Measurements from ENCODE around the gene BFSP2. TPM values are rescaled to one million over a fixed set of nuclear protein-coding genes. Genes with fewer than 3 reads are reported as not detected.

The BFSP2 gene
- total RNA-seq, 2 donors from 2014 or later = not detected

DNA sequence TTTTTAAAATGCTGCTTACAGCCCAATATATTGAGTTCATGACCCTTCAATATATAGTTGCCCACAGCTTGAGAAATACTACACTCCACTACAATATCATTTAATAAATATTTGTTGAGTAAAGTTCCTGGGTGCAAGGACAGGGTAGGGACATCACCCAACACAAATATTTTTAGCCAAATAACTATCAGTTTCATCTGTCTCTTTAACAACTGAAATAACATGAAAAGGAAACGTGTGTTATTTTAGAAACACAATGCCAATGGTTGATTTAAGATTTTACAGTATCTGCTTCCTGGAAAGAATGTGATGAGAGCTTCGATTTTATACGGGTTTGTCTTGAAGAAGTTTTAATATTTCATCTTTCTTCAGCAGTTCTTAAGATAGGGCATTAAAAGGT, 106.0 kb downstream of the BFSP2 start:
- DNase-seq (ENCODE audit: low spot score) (no peak), ATAC-seq (ENCODE audit: insufficient number of reproducible peaks, low FRiP score, low read depth) (no peak)
- TF ChIP-seq, protein P1, sequence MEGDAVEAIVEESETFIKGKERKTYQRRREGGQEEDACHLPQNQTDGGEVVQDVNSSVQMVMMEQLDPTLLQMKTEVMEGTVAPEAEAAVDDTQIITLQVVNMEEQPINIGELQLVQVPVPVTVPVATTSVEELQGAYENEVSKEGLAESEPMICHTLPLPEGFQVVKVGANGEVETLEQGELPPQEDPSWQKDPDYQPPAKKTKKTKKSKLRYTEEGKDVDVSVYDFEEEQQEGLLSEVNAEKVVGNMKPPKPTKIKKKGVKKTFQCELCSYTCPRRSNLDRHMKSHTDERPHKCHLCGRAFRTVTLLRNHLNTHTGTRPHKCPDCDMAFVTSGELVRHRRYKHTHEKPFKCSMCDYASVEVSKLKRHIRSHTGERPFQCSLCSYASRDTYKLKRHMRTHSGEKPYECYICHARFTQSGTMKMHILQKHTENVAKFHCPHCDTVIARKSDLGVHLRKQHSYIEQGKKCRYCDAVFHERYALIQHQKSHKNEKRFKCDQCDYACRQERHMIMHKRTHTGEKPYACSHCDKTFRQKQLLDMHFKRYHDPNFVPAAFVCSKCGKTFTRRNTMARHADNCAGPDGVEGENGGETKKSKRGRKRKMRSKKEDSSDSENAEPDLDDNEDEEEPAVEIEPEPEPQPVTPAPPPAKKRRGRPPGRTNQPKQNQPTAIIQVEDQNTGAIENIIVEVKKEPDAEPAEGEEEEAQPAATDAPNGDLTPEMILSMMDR (IDR thresholded peaks at IDR 0.05) = no peak
- Histone ChIP-seq H3K27me3 (replicated peaks; ENCODE audit: insufficient read depth) (no peaks in the 10 kb centered on the region), H3K36me3 (no peaks in the 10 kb centered on the region), H3K4me3 (peak overlapping the region; percentile 49), H3K9me3 (no peaks in the 10 kb centered on the region), H3K27ac (peak overlapping the region in 1 of 2 donors; percentile 13), H3K4me1 (ENCODE audit: control insufficient read depth in 1 of 2, low read depth in 2 of 2) (peaks cover 7 to 22% of the 10 kb centered on the region in 2 donors)

DNA sequence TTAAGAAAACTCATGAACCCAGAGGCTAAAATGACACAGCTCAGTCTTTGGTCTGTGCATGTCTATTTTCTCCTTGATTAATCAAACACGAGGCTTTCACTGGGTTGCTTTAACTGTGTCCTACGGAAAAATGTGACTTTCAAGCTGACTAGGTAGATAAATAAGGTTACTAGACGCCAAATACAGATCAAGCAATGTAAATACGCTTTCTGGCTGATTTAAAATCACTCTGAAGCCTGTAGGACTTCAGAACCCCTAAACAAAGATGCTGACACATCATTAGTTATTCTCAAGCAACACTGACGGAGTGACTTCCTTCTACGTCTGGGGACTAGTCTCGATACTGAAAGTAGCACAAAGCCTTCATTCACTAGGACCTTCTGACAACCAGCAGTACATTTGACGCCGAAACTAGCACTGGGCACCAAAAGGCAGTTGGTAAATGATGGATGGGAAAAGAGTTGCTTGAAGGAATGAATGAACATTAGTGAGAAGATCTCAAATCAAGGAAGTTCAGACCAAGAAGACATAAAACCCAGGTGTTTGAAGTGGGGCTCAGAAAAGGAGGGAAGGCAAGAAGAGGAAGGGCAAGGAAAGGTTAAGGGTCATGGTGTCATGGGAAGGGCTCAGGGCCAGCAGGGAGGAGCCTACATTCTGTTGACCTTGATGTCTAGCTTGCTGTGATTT, 106.5 kb downstream of the BFSP2 start:
- no peaks in the 10 kb centered on the region for H3K9me3 ChIP-seq
- peaks cover 7 to 22% of the 10 kb centered on the region in 2 donors for H3K4me1 ChIP-seq (ENCODE audit: control insufficient read depth in 1 of 2, low read depth in 2 of 2)
- TF ChIP-seq, protein P1 (IDR thresholded peaks at IDR 0.05) = no peak
- peak overlapping the region in 1 of 2 donors; percentile 13 for H3K27ac ChIP-seq
- ATAC-seq (ENCODE audit: insufficient number of reproducible peaks, low FRiP score, low read depth) = no peak
- DNase-seq (ENCODE audit: low spot score) = no peak
- H3K36me3 ChIP-seq = no peaks in the 10 kb centered on the region
- H3K27me3 ChIP-seq (replicated peaks; ENCODE audit: insufficient read depth) = no peaks in the 10 kb centered on the region
- peak overlapping the region; percentile 49 for H3K4me3 ChIP-seq

DNA sequence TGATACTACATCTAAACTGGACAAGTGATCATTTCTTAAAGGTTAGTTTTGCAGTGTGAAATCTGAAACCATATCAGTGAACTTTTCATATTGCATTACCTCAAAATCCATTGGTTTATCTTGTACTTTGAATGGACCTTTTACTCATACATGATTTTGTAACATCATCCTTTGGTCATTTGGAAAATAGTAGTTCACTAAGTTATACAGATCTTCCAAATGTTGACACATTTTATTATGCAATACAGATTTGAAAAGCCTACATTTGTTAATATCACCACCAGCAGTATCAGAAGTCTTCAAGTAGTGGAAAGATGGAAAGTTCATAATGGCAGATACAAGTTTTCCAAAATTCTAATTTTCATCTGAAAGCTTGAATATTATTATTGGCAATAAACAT, 109.6 kb downstream of the BFSP2 start:
- Histone ChIP-seq H3K27ac (no peak overlapping the region), H3K9me3 (no peaks in the 10 kb centered on the region), H3K4me3 (no peak overlapping the region), H3K27me3 (replicated peaks; ENCODE audit: insufficient read depth) (no peaks in the 10 kb centered on the region), H3K36me3 (no peaks in the 10 kb centered on the region), H3K4me1 (ENCODE audit: control insufficient read depth in 1 of 2, low read depth in 2 of 2) (peaks cover 7 to 22% of the 10 kb centered on the region in 2 donors)
- TF ChIP-seq, protein P1 (IDR thresholded peaks at IDR 0.05) = no peak
- DNase-seq (ENCODE audit: low spot score) (no peak), ATAC-seq (ENCODE audit: insufficient number of reproducible peaks, low FRiP score, low read depth) (no peak)

DNA sequence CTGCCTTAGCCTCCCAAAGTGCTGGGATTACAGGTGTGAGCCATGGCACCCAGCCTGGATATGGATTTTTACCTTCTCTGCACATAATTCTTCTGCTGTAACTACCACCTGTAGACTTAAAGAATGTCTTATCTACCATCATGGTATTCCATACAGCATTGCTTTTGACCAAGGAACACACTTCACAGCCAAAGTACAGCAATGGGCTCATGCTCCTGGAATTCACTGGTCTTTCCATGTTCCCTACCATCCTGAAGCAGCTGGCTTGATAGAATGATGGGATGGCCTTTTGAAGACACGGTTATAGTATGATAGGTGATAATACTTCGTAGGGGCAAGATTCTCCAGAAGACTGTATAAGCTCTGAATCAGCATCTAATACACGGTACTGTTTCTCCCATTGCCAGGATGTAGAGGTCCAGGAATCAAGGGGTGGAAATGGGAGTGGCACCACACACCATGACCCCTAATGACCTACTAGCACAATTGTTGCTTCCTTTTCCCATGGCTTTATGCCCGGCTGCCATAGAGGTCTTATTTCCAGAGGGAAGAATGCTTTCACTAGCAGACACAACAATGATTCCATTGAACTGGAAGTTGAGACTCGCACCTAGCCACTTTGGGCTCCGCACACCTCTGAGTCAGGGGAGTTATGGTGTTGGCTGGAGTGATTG, 112.7 kb downstream of the BFSP2 start:
- H3K9me3 ChIP-seq = no peaks in the 10 kb centered on the region
- H3K36me3 ChIP-seq = no peaks in the 10 kb centered on the region
- ATAC-seq (ENCODE audit: insufficient number of reproducible peaks, low FRiP score, low read depth) (no peak), DNase-seq (ENCODE audit: low spot score) (no peak)
- TF ChIP-seq, protein P1 (IDR thresholded peaks at IDR 0.05) = no peak
- peaks cover 1 to 3% of the 10 kb centered on the region in 2 donors for H3K4me1 ChIP-seq (ENCODE audit: control insufficient read depth in 1 of 2, low read depth in 2 of 2)
- H3K27me3 ChIP-seq (replicated peaks; ENCODE audit: insufficient read depth) = no peaks in the 10 kb centered on the region
- no peak overlapping the region for H3K4me3 ChIP-seq
- no peak overlapping the region for H3K27ac ChIP-seq

DNA sequence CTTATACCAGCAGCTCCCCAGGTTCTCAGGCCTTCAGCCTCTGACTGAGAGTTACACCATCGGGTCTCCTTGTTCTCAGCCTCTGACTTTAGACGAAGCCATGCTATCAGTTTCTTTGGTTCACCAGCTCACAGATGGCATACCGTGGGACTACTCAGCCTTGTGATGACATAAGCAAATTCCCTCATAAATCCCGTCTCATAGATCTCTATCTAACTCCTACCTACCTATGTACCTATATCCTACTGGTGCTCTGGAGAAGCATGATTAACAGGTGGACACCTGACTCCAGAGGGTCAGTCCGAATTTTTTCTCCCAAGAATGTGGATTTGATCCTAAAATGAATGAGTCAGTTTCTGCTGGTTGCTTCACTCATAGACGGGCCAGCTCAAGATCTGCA, 114.6 kb downstream of the BFSP2 start:
- Histone ChIP-seq H3K27me3 (replicated peaks; ENCODE audit: insufficient read depth) (no peaks in the 10 kb centered on the region), H3K36me3 (no peaks in the 10 kb centered on the region), H3K4me1 (ENCODE audit: control insufficient read depth in 1 of 2, low read depth in 2 of 2) (no peaks in the 10 kb centered on the region), H3K9me3 (no peaks in the 10 kb centered on the region), H3K4me3 (no peak overlapping the region), H3K27ac (no peak overlapping the region)
- DNase-seq (ENCODE audit: low spot score) (no peak), ATAC-seq (ENCODE audit: insufficient number of reproducible peaks, low FRiP score, low read depth) (no peak)
- TF ChIP-seq, protein P1 (IDR thresholded peaks at IDR 0.05) = no peak

Measured in thoracic aorta (tissue), 2 donors.